MM.1S (cell line): ENCODE data around the gene CHSY1.

Experiments used
- CTCF ChIP-seq: fragments of 300-600 bp; sonication (generic); IDR thresholded peaks from 2 replicates; pipeline ENCODE4 v1.5.1; 2016; ENCODE audit warnings: antibody characterized with exemption, low read length, mixed read lengths
- EZH2 ChIP-seq: fragments of 300-600 bp; sonication (generic); optimal IDR thresholded peaks from 2 replicates; pipeline ENCODE3; 2017; ENCODE audit warnings: low read depth, mild to moderate bottlenecking, antibody characterized with exemption, low read length, mixed read lengths
- EZH2phosphoT487 ChIP-seq: fragments of 300-600 bp; sonication (generic); IDR thresholded peaks from 2 replicates; pipeline ENCODE4 v1.6.1; 2018; ENCODE audit warnings: antibody characterized with exemption, low read length

GRCh38 chr15:101276501-101277037 lies 24.7 kb upstream of the CHSY1 start:
- peak; percentile 52 for TF ChIP-seq CTCF
- TF ChIP-seq EZH2phosphoT487: no peak
- TF ChIP-seq EZH2: no peak
